Panc1 (cell line): ENCODE data around the gene BTD. TPM values are rescaled to one million over a fixed set of nuclear protein-coding genes. Genes with fewer than 3 reads are reported as not detected.

ENCODE experiments used
- ATAC-seq: fragments of 200-7000 bp; cut with Tn5 transposase; 2 replicates; pipeline ENCODE4 v1.9.1; 2020; ENCODE audit warnings: mild to moderate bottlenecking, moderate library complexity
- BruUV-seq: library from RNA; stranded (reverse); fragments of 400-500 nt; replicated peaks from 2 replicates; lab custom pipeline; 2021; lab: Mats Ljungman, UMichigan
- CTCF ChIA-PET: fragments of 300-600 bp; sonication (Branson Sonifier 250); formaldehyde crosslinking; loops from one replicate; lab custom pipeline; 2022; ENCODE audit warnings: antibody characterized with exemption; lab: Charles Lee
- POLR2A ChIA-PET: fragments of 300-600 bp; sonication (Branson Sonifier 250); formaldehyde crosslinking; loops from one replicate; lab custom pipeline; 2022; ENCODE audit warnings: antibody characterized with exemption; lab: Charles Lee
- DNase-seq: peaks from one replicate; pipeline ENCODE4 v3.0.0-alpha.2; 2010; ENCODE audit warnings: low read depth, low spot score
- H3K27ac ChIP-seq: 2 replicates; pipeline ENCODE4 v1.5.1; 2011; ENCODE audit warnings: mild to moderate bottlenecking, low read length, inconsistent platforms
- H3K27me3 ChIP-seq: fragments of 200-500 bp; sonication (Bioruptor generic); 2 replicates; pipeline ENCODE4 v1.6.0; 2014; ENCODE audit warnings: low read length, inconsistent platforms; ENCODE audit not compliant: control insufficient read depth, insufficient read depth
- H3K36me3 ChIP-seq: fragments of 200-500 bp; sonication (Bioruptor generic); 2 replicates; pipeline ENCODE4 v1.5.1; 2014; ENCODE audit warnings: inconsistent platforms, mild to moderate bottlenecking, low read length, moderate library complexity; ENCODE audit not compliant: control insufficient read depth, insufficient read depth
- H3K4me1 ChIP-seq: 2 replicates; pipeline ENCODE4 v1.5.1; 2011; ENCODE audit warnings: inconsistent platforms, mild to moderate bottlenecking, low read length, moderate library complexity; ENCODE audit not compliant: control insufficient read depth, insufficient read depth
- H3K4me3 ChIP-seq, 2 experiments: 2 replicates each; pipeline ENCODE4 v1.5.1; 2011 to 2012; ENCODE audit warnings: low read depth in 2 of 2, low read length in 2 of 2, mild to moderate bottlenecking in 2 of 2, inconsistent platforms in 1 of 2, moderate library complexity in 1 of 2
- H3K9me3 ChIP-seq: fragments of 200-500 bp; sonication (Bioruptor generic); 2 replicates; pipeline ENCODE4 v1.5.1; 2014; ENCODE audit warnings: low read depth, mild to moderate bottlenecking, inconsistent platforms, low read length, moderate library complexity; ENCODE audit not compliant: control insufficient read depth, insufficient read depth
- CTCF ChIP-seq: fragments of 450-650 bp; IDR thresholded peaks from 2 replicates; pipeline ENCODE4 v1.5.1; 2017; ENCODE audit warnings: mild to moderate bottlenecking
- POLR2AphosphoS5 ChIP-seq: IDR thresholded peaks from 2 replicates; pipeline ENCODE4 v1.6.1; 2012; ENCODE audit warnings: mild to moderate bottlenecking, low read depth, low read length, moderate library complexity
- REST ChIP-seq, 2 experiments: IDR thresholded peaks; 2 replicates each; pipeline ENCODE4 v1.6.1; 2011 to 2012; ENCODE audit warnings: low read depth in 2 of 2, control low read depth in 1 of 2, low read length in 1 of 2, mild to moderate bottlenecking in 1 of 2, moderate library complexity in 1 of 2; ENCODE audit not compliant: insufficient read depth in 1 of 2
- SIN3A ChIP-seq: IDR thresholded peaks from 2 replicates; pipeline ENCODE4 v1.6.1; 2012; ENCODE audit warnings: low read depth, mild to moderate bottlenecking, low read length, moderate library complexity, borderline replicate concordance; ENCODE audit not compliant: insufficient read depth
- TCF7L2 ChIP-seq: IDR thresholded peaks from 2 replicates; pipeline ENCODE4 v1.6.1; 2011; ENCODE audit warnings: mild to moderate bottlenecking, low read depth, low read length, inconsistent platforms
- in situ Hi-C: cut with HindIII; loops from 2 replicates; pipeline ENCODE4 v1.10.0; 2016; ENCODE audit warnings: low sequenced_read_pairs, low pct_unique_long_range_greater_than_20kb
- intact Hi-C: fragments of 100-400 bp; cut with micrococcal nuclease; formaldehyde crosslinking; loops from one replicate; pipeline ENCODE4 v1.10.0; 2022; ENCODE audit not compliant: unreplicated experiment
- total RNA-seq: library from RNA; stranded (reverse); gene quantifications from one replicate; pipeline ENCODE4 v1.2.1, GENCODE V29; 2021; ENCODE audit not compliant: unreplicated experiment

BTD gene
- total RNA-seq, 1 experiment from 2014 or later = 22.7 TPM

- in situ Hi-C loops (no loop called here), intact Hi-C loops (no loop called here)
- ATAC-seq (no peak), DNase-seq (no peak)
- BruUV-seq = no TSS peak
- ChIA-PET CTCF (no interaction called here), POLR2A (no interaction called here)
- H3K27ac ChIP-seq = peak overlapping the region; percentile 89
- H3K36me3 ChIP-seq = no peaks in the 10 kb centered on the region
- TF ChIP-seq SIN3A (no peak), POLR2AphosphoS5 (no peak), TCF7L2 (no peak), CTCF (no peak), REST (IDR thresholded peaks at IDR 0.05; ENCODE audit: insufficient read depth in 1 of 2, low read depth in 2 of 2, low read length in 1 of 2) (no peak)
- H3K27me3 ChIP-seq = no peaks in the 10 kb centered on the region
- no peaks in the 10 kb centered on the region for H3K9me3 ChIP-seq
- peaks cover 50% of the 10 kb centered on the region for H3K4me1 ChIP-seq
- H3K4me3 ChIP-seq = no peak overlapping the region
Observed at GRCh38 chr3:15637131-15637951, 35.8 kb downstream of the BTD start.

- DNase-seq (no peak), ATAC-seq (no peak)
- intact Hi-C loops (no loop called here), in situ Hi-C loops (no loop called here)
- Histone ChIP-seq H3K4me3 (no peak overlapping the region), H3K27me3 (no peaks in the 10 kb centered on the region), H3K4me1 (peaks cover 40% of the 10 kb centered on the region), H3K9me3 (no peaks in the 10 kb centered on the region), H3K27ac (peak overlapping the region; percentile 89), H3K36me3 (no peaks in the 10 kb centered on the region)
- ChIA-PET POLR2A (no interaction called here), CTCF (no interaction called here)
- TF ChIP-seq SIN3A = no peak
- no TSS peak for BruUV-seq
Observed at GRCh38 chr3:15638193-15638890, 36.8 kb downstream of the BTD start.

GRCh38 chr3:15638891-15639262 is 37.3 kb downstream of the BTD start:
- Histone ChIP-seq H3K4me3 (no peak overlapping the region), H3K27me3 (no peaks in the 10 kb centered on the region), H3K9me3 (no peaks in the 10 kb centered on the region), H3K27ac (peak overlapping the region; percentile 89), H3K36me3 (no peaks in the 10 kb centered on the region), H3K4me1 (peaks cover 35% of the 10 kb centered on the region)
- no peak for ATAC-seq
- ChIA-PET POLR2A (interaction anchor here (0.6 kb wide), 1 partner anchor 27 kb away, joined by 3 read pairs; no protein-coding TSS in a partner anchor), CTCF (no interaction called here)
- DNase-seq = no peak
- in situ Hi-C loops = no loop called here
- intact Hi-C loops = no loop called here
- BruUV-seq = no TSS peak
- TF ChIP-seq REST (IDR thresholded peaks at IDR 0.05; ENCODE audit: insufficient read depth in 1 of 2, low read depth in 2 of 2, low read length in 1 of 2) = no peak
- no peak for TF ChIP-seq POLR2AphosphoS5
- no peak for TF ChIP-seq CTCF
- TF ChIP-seq TCF7L2 = no peak
- no peak for TF ChIP-seq SIN3A
